GM23338 (cell line): ENCODE measurements around the gene OR5D14. TPM values are rescaled to one million over a fixed set of nuclear protein-coding genes. Genes with fewer than 3 reads are reported as not detected.

Experiments used
- ATAC-seq: fragments of 200-7000 bp; cut with Tn5 transposase; 3 replicates; pipeline ENCODE4 v1.9.1; 2020
- DNase-seq: peaks from one replicate; pipeline ENCODE4 v3.0.0-alpha.2; 2015; ENCODE audit warnings: low spot score
- H2AFZ ChIP-seq: fragments of 200-600 bp; sonication (generic); 2 replicates; pipeline ENCODE4 v1.8.0; 2016; ENCODE audit warnings: antibody characterized with exemption, mild to moderate bottlenecking, moderate library complexity
- H3F3A ChIP-seq: fragments of 200-600 bp; sonication (generic); replicated peaks from 2 replicates; pipeline ENCODE4 v1.8.0; 2017; ENCODE audit warnings: antibody characterized with exemption, mixed run types, low read depth
- H3K27ac ChIP-seq: fragments of 200-600 bp; sonication (generic); 2 replicates; pipeline ENCODE4 v1.6.1; 2016; ENCODE audit warnings: low read depth
- H3K27me3 ChIP-seq: fragments of 200-600 bp; sonication (generic); 2 replicates; pipeline ENCODE4 v1.8.0; 2016; ENCODE audit warnings: mild to moderate bottlenecking, mixed run types, moderate library complexity; ENCODE audit not compliant: insufficient read depth
- H3K36me3 ChIP-seq: fragments of 200-600 bp; sonication (generic); 2 replicates; pipeline ENCODE4 v1.8.0; 2016; ENCODE audit warnings: mild to moderate bottlenecking; ENCODE audit not compliant: insufficient read depth
- H3K4me1 ChIP-seq: fragments of 200-600 bp; sonication (generic); 2 replicates; pipeline ENCODE4 v1.8.0; 2016; ENCODE audit warnings: mild to moderate bottlenecking, moderate library complexity; ENCODE audit not compliant: insufficient read depth
- H3K4me2 ChIP-seq: fragments of 200-600 bp; sonication (generic); 2 replicates; pipeline ENCODE4 v1.7.1; 2017; ENCODE audit warnings: mixed run types
- H3K4me3 ChIP-seq: fragments of 200-600 bp; sonication (generic); 2 replicates; pipeline ENCODE4 v1.6.1; 2016; ENCODE audit warnings: mixed run types
- H3K79me2 ChIP-seq: fragments of 200-600 bp; sonication (generic); replicated peaks from 2 replicates; pipeline ENCODE4 v1.8.0; 2017; ENCODE audit warnings: mild to moderate bottlenecking; ENCODE audit not compliant: insufficient read depth
- H3K9me2 ChIP-seq: fragments of 200-600 bp; sonication (generic); 2 replicates; pipeline ENCODE4 v1.8.0; 2017; ENCODE audit not compliant: insufficient read depth
- H4K20me1 ChIP-seq: fragments of 200-600 bp; sonication (generic); replicated peaks from 2 replicates; pipeline ENCODE4 v1.8.0; 2017; ENCODE audit warnings: mild to moderate bottlenecking; ENCODE audit not compliant: insufficient read depth
- H3K27ac Mint-ChIP-seq: 2 replicates; pipeline ENCODE4 v1.8.0; 2020; ENCODE audit warnings: inconsistent platforms, mild to moderate bottlenecking, moderate library complexity, mixed read lengths
- H3K27me3 Mint-ChIP-seq: 3 replicates; pipeline ENCODE4 v1.8.0; 2022; ENCODE audit warnings: low read depth, mild to moderate bottlenecking, moderate library complexity, mixed read lengths, inconsistent platforms; ENCODE audit not compliant: insufficient read depth, poor library complexity
- H3K36me3 Mint-ChIP-seq: 3 replicates; pipeline ENCODE4 v1.8.0; 2021; ENCODE audit warnings: low read depth, mild to moderate bottlenecking, inconsistent platforms, moderate library complexity, mixed read lengths
- H3K4me1 Mint-ChIP-seq: 3 replicates; pipeline ENCODE4 v1.8.0; 2020; ENCODE audit warnings: mild to moderate bottlenecking, inconsistent platforms, mixed read lengths
- H3K4me3 Mint-ChIP-seq: 3 replicates; pipeline ENCODE4 v1.8.0; 2021; ENCODE audit warnings: moderate library complexity, mild to moderate bottlenecking, inconsistent platforms, mixed read lengths
- H3K9me3 Mint-ChIP-seq: 3 replicates; pipeline ENCODE4 v1.8.0; 2020; ENCODE audit warnings: moderate library complexity, mild to moderate bottlenecking, inconsistent platforms, mixed read lengths
- CREB1 ChIP-seq: fragments of 250-450 bp; sonication (Bioruptor Pico); IDR thresholded peaks from 2 replicates; pipeline ENCODE4 v1.5.0; 2020; ENCODE audit warnings: low read depth, mild to moderate bottlenecking, moderate library complexity
- EZH2 ChIP-seq: fragments of 200-600 bp; sonication (generic); IDR thresholded peaks from one replicate; pipeline ENCODE4 v1.8.0; 2017; ENCODE audit warnings: antibody characterized with exemption, mild to moderate bottlenecking, low read depth; ENCODE audit not compliant: unreplicated experiment
- EZH2phosphoT487 ChIP-seq: fragments of 200-600 bp; sonication (generic); IDR thresholded peaks from one replicate; pipeline ENCODE4 v1.8.1; 2018; ENCODE audit warnings: antibody characterized with exemption; ENCODE audit not compliant: unreplicated experiment
- JUNB ChIP-seq: IDR thresholded peaks from one replicate; pipeline ENCODE4 v1.6.1; 2016; ENCODE audit warnings: antibody characterized with exemption; ENCODE audit not compliant: unreplicated experiment
- NANOG ChIP-seq: IDR thresholded peaks from 2 replicates; pipeline ENCODE4 v1.6.1; 2016; ENCODE audit warnings: antibody characterized with exemption, borderline replicate concordance
- POLR2AphosphoS5 ChIP-seq: IDR thresholded peaks from 2 replicates; pipeline ENCODE4 v1.6.1; 2016; ENCODE audit warnings: antibody characterized with exemption, low read depth
- REST ChIP-seq: IDR thresholded peaks from one replicate; pipeline ENCODE4 v1.6.1; 2018; ENCODE audit warnings: antibody characterized with exemption; ENCODE audit not compliant: unreplicated experiment
- STAT1 ChIP-seq: IDR thresholded peaks from one replicate; pipeline ENCODE4 v1.6.1; 2016; ENCODE audit warnings: antibody characterized with exemption; ENCODE audit not compliant: unreplicated experiment
- ZNF114 ChIP-seq: fragments of 250-450 bp; sonication (Bioruptor Pico); IDR thresholded peaks from 2 replicates; pipeline ENCODE4 v1.5.0; 2020; ENCODE audit warnings: mild to moderate bottlenecking, moderate library complexity
- ZNF331 ChIP-seq: fragments of 250-450 bp; sonication (Bioruptor Pico); IDR thresholded peaks from 2 replicates; pipeline ENCODE4 v1.5.0; 2020; ENCODE audit warnings: low read depth, mild to moderate bottlenecking, moderate library complexity
- ZNF462 ChIP-seq: fragments of 250-450 bp; sonication (Bioruptor Pico); IDR thresholded peaks from 2 replicates; pipeline ENCODE4 v1.5.0; 2020; ENCODE audit warnings: mild to moderate bottlenecking, moderate library complexity
- polyA plus RNA-seq: library from polyadenylated mRNA; unstranded; fragments of >200 nt; fragmentation: Nextera tagmentation; extraction: Ambion mirVana; gene quantifications from 2 replicates; pipeline ENCODE4 v1.2.1, GENCODE V29; 2016
- total RNA-seq: library from RNA; depleted of rRNA; stranded (reverse); fragments of >200 nt; shearing (Covaris generic); gene quantifications from 2 replicates; pipeline ENCODE4 v1.2.3, GENCODE V29; 2014
- TF ChIP-seq, protein P1 (sequence below), 2 experiments: fragments of 200-600 bp in 1 of 2; sonication (generic) in 1 of 2; conservative IDR thresholded peaks; 2 replicates each; pipeline versions ENCODE4 v1.5.1 to v1.6.1; 2016 to 2017; ENCODE audit warnings: antibody characterized with exemption in 2 of 2, low read depth in 2 of 2, mild to moderate bottlenecking in 2 of 2, moderate library complexity in 1 of 2
- TF ChIP-seq, protein P2 (sequence below): IDR thresholded peaks from 2 replicates; pipeline ENCODE4 v1.6.1; 2016; ENCODE audit warnings: antibody characterized with exemption

The OR5D14 gene
- total and polyA plus RNA-seq, 2 experiments from 2014 or later, result not detected

DNA sequence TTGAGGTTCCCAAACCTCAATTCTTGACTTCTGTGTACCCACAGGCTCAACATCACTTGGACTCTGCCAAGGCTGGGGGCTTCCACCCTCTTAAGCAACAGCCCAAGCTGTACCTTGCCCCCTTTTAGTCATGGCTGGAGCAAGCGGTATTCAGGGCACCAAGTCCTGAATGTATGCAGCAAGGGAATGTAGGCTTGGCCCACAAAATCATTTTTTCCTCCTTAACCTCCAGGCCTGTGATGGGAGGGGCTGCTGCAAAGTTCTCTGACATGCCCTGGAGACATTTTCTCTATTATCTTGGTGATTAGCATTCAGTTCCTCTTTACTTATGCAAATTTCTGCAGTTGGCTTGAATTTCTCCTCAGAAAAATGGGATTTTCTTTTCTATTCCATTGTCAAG lies 10.9 kb downstream of the OR5D14 start:
- no peaks in the 10 kb centered on the region for H4K20me1 ChIP-seq
- peaks cover 85% of the 10 kb centered on the region for H3K9me3 Mint-ChIP-seq
- ATAC-seq, result no peak
- H3K4me3 Mint-ChIP-seq, result no peak overlapping the region
- H3K36me3 Mint-ChIP-seq, result peaks cover 30% of the 10 kb centered on the region
- no peaks in the 10 kb centered on the region for H3K9me2 ChIP-seq
- no peaks in the 10 kb centered on the region for H3K27me3 Mint-ChIP-seq
- H3K27ac ChIP-seq, result no peak overlapping the region
- no peak for DNase-seq
- H3F3A ChIP-seq, result no peaks in the 10 kb centered on the region
- H3K27me3 ChIP-seq, result no peaks in the 10 kb centered on the region
- no peaks in the 10 kb centered on the region for H3K4me1 Mint-ChIP-seq
- TF ChIP-seq NANOG (no peak), ZNF331 (no peak), JUNB (no peak), CREB1 (CRISPR knock-in tag) (no peak), ZNF462 (CRISPR knock-in tag) (no peak), STAT1 (no peak), EZH2 (no peak), ZNF114 (CRISPR knock-in tag) (no peak), REST (no peak), POLR2AphosphoS5 (no peak), EZH2phosphoT487 (no peak)
- TF ChIP-seq, protein P1, sequence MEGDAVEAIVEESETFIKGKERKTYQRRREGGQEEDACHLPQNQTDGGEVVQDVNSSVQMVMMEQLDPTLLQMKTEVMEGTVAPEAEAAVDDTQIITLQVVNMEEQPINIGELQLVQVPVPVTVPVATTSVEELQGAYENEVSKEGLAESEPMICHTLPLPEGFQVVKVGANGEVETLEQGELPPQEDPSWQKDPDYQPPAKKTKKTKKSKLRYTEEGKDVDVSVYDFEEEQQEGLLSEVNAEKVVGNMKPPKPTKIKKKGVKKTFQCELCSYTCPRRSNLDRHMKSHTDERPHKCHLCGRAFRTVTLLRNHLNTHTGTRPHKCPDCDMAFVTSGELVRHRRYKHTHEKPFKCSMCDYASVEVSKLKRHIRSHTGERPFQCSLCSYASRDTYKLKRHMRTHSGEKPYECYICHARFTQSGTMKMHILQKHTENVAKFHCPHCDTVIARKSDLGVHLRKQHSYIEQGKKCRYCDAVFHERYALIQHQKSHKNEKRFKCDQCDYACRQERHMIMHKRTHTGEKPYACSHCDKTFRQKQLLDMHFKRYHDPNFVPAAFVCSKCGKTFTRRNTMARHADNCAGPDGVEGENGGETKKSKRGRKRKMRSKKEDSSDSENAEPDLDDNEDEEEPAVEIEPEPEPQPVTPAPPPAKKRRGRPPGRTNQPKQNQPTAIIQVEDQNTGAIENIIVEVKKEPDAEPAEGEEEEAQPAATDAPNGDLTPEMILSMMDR (conservative IDR thresholded peaks at IDR 0.05; ENCODE audit: low read depth in 2 of 2), result no peak
- TF ChIP-seq, protein P2, sequence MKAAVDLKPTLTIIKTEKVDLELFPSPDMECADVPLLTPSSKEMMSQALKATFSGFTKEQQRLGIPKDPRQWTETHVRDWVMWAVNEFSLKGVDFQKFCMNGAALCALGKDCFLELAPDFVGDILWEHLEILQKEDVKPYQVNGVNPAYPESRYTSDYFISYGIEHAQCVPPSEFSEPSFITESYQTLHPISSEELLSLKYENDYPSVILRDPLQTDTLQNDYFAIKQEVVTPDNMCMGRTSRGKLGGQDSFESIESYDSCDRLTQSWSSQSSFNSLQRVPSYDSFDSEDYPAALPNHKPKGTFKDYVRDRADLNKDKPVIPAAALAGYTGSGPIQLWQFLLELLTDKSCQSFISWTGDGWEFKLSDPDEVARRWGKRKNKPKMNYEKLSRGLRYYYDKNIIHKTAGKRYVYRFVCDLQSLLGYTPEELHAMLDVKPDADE, result no peak
- H3K4me2 ChIP-seq, result no peak overlapping the region
- no peaks in the 10 kb centered on the region for H3K79me2 ChIP-seq
- H3K36me3 ChIP-seq, result no peaks in the 10 kb centered on the region; the same call in 1 of the 2 replicates
- no peak overlapping the region for H3K4me3 ChIP-seq
- no peak overlapping the region for H2AFZ ChIP-seq
- no peaks in the 10 kb centered on the region for H3K4me1 ChIP-seq
- H3K27ac Mint-ChIP-seq, result no peak overlapping the region
